HL-60 (cell line): ENCODE results near the gene KIF27.
"Not testable (repeated sequence)": the region's sequence is repeated elsewhere in the genome, so short reads cannot be mapped to it uniquely, and the experiment has no call there.

Source experiments
- DNase-seq, 2 experiments: peaks; one replicate each; pipeline ENCODE4 v3.0.0-alpha.2; 2010 to 2020; ENCODE audit warnings: low read depth in 1 of 2, low spot score in 1 of 2
- H3K27ac ChIP-seq: fragments of 250-450 bp; sonication (Bioruptor Pico); replicated peaks from 2 replicates; pipeline ENCODE4 v1.5.1; 2020; ENCODE audit warnings: mild to moderate bottlenecking, moderate library complexity
- H3K27me3 ChIP-seq: fragments of 250-450 bp; sonication (Bioruptor Pico); 2 replicates; pipeline ENCODE4 v1.5.1; 2021; ENCODE audit warnings: mild to moderate bottlenecking, moderate library complexity; ENCODE audit not compliant: insufficient read depth, poor library complexity, severe bottlenecking
- H3K4me3 ChIP-seq: replicated peaks from 2 replicates; pipeline ENCODE4 v1.5.1; 2011; ENCODE audit warnings: mild to moderate bottlenecking, control low read depth, low read length; ENCODE audit not compliant: insufficient read depth
- CTCF ChIP-seq: IDR thresholded peaks from one replicate; pipeline ENCODE4 v1.5.1; 2011; ENCODE audit warnings: low read length, control low read depth, inconsistent platforms; ENCODE audit not compliant: insufficient read depth
- GABPA ChIP-seq: IDR thresholded peaks from 2 replicates; pipeline ENCODE4 v1.6.1; 2012; ENCODE audit warnings: low read depth
- POLR2AphosphoS5 ChIP-seq: IDR thresholded peaks from 2 replicates; pipeline ENCODE4 v1.6.1; 2012; ENCODE audit warnings: low read depth
- REST ChIP-seq: IDR thresholded peaks from 2 replicates; pipeline ENCODE4 v1.6.1; 2012; ENCODE audit warnings: low read depth; ENCODE audit not compliant: insufficient replicate concordance
- SPI1 ChIP-seq: IDR thresholded peaks from 2 replicates; pipeline ENCODE4 v1.6.1; 2012; ENCODE audit warnings: low read depth, mild to moderate bottlenecking, borderline replicate concordance
- microRNA-seq: library from miRNA; unstranded; fragments of <30 nt; microRNA quantifications from one replicate; pipeline ENCODE4, GENCODE V29; 2018

The KIF27 gene

GRCh38 chr9:83809213-83809612, 112.0 kb downstream of the KIF27 start:
- H3K27ac ChIP-seq, H3K4me3 ChIP-seq, H3K27me3 ChIP-seq: not testable (repeated sequence)
- peak in 1 of 2 experiments; percentile 25 for DNase-seq
- TF ChIP-seq SPI1, result peak; percentile 85

- H3K4me3 ChIP-seq, DNase-seq, H3K27ac ChIP-seq, H3K27me3 ChIP-seq: not testable (repeated sequence)
Measured at GRCh38 chr9:83804454-83804853, 116.8 kb downstream of the KIF27 start.

- H3K4me3 ChIP-seq, H3K27me3 ChIP-seq, H3K27ac ChIP-seq, DNase-seq: not testable (repeated sequence)
Measured at GRCh38 chr9:83803941-83804340, 117.3 kb downstream of the KIF27 start.

- no peak for TF ChIP-seq GABPA
- no peak for TF ChIP-seq POLR2AphosphoS5
- TF ChIP-seq CTCF, result no peak
- Histone ChIP-seq H3K27ac (no peak overlapping the region), H3K4me3 (no peak overlapping the region), H3K27me3 (no peaks in the 10 kb centered on the region)
- no peak for DNase-seq
Measured at GRCh38 chr9:83800236-83801033, 120.8 kb downstream of the KIF27 start.

- DNase-seq, result no peak
- TF ChIP-seq GABPA (no peak), POLR2AphosphoS5 (no peak), REST (no peak), CTCF (no peak), SPI1 (no peak)
- Histone ChIP-seq H3K27me3 (no peaks in the 10 kb centered on the region), H3K4me3 (no peak overlapping the region), H3K27ac (no peak overlapping the region)
Measured at GRCh38 chr9:83794051-83794450, 127.2 kb downstream of the KIF27 start.

- no peak for DNase-seq
- no peaks in the 10 kb centered on the region for H3K27me3 ChIP-seq
- TF ChIP-seq SPI1 (peak; percentile 71), CTCF (no peak)
- no peak overlapping the region; the same call in 1 of the 2 replicates for H3K27ac ChIP-seq
- no peak overlapping the region for H3K4me3 ChIP-seq
Measured at GRCh38 chr9:83792746-83793145, 128.5 kb downstream of the KIF27 start.

Small RNA genes lying within 50 kb of the gene (microRNA-seq; reads per million reads assigned to microRNA genes)
- gene MIR7-1, result 261 reads per million, percentile 78 among the genes with 10 or more reads in this experiment
